OCI-LY1 (cell line): ENCODE data around the gene MBNL2.

ENCODE experiments used
- EZH2 ChIP-seq: fragments of 200-600 bp; sonication (generic), shearing (Covaris generic); IDR thresholded peaks from 2 replicates; pipeline ENCODE4 v1.8.0; 2017; ENCODE audit warnings: borderline replicate concordance, mixed run types, mild to moderate bottlenecking, antibody characterized with exemption, low read length, moderate library complexity, mixed read lengths
- TF ChIP-seq, protein P1 (sequence below): fragments of 200-600 bp; sonication (generic), shearing (Covaris generic); IDR thresholded peaks from 2 replicates; pipeline ENCODE4 v1.5.1; 2017; ENCODE audit warnings: mild to moderate bottlenecking, antibody characterized with exemption, low read length, moderate library complexity, mixed read lengths

- TF ChIP-seq, protein P1, sequence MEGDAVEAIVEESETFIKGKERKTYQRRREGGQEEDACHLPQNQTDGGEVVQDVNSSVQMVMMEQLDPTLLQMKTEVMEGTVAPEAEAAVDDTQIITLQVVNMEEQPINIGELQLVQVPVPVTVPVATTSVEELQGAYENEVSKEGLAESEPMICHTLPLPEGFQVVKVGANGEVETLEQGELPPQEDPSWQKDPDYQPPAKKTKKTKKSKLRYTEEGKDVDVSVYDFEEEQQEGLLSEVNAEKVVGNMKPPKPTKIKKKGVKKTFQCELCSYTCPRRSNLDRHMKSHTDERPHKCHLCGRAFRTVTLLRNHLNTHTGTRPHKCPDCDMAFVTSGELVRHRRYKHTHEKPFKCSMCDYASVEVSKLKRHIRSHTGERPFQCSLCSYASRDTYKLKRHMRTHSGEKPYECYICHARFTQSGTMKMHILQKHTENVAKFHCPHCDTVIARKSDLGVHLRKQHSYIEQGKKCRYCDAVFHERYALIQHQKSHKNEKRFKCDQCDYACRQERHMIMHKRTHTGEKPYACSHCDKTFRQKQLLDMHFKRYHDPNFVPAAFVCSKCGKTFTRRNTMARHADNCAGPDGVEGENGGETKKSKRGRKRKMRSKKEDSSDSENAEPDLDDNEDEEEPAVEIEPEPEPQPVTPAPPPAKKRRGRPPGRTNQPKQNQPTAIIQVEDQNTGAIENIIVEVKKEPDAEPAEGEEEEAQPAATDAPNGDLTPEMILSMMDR, result no peak
- TF ChIP-seq EZH2, result no peak
These were observed 46.6 kb downstream of the MBNL2 start for GRCh38 chr13:97268772-97269171.
